ENCODE data around the gene DHODH.

GRCh38 chr16:72021043-72021442 lies 12.5 kb downstream of the DHODH start:
- TF ChIP-seq POLR2A (IDR thresholded peaks at IDR 0.05) (no peak), CTCF (IDR thresholded peaks at IDR 0.05) (no peak), EP300 (IDR thresholded peaks at IDR 0.05) (no peak)

Data from suprapubic skin (tissue), 3 donors.